Neural crest cell (in vitro differentiated cells): ENCODE results near the gene ZFY. TPM values are rescaled to one million over a fixed set of nuclear protein-coding genes. Genes with fewer than 3 reads are reported as not detected.

Experiments used
- DNase-seq: peaks from one replicate; pipeline ENCODE4 v3.0.0; 2021; ENCODE audit warnings: low read depth, mixed read lengths, low spot score
- H3K27ac Mint-ChIP-seq: one replicate; pipeline ENCODE4 v1.8.0; 2021; ENCODE audit warnings: mild to moderate bottlenecking, mixed read lengths; ENCODE audit not compliant: unreplicated experiment
- H3K27me3 Mint-ChIP-seq: 2 replicates; pipeline ENCODE4 v1.8.0; 2021; ENCODE audit warnings: low read depth, mild to moderate bottlenecking, mixed read lengths
- H3K36me3 Mint-ChIP-seq: 2 replicates; pipeline ENCODE4 v1.8.0; 2021; ENCODE audit warnings: low read depth, mild to moderate bottlenecking, mixed read lengths
- H3K4me1 Mint-ChIP-seq: 2 replicates; pipeline ENCODE4 v1.8.0; 2021; ENCODE audit warnings: mixed read lengths
- H3K4me3 Mint-ChIP-seq: one replicate; pipeline ENCODE4 v1.8.0; 2021; ENCODE audit warnings: mild to moderate bottlenecking, mixed read lengths
- H3K9me3 Mint-ChIP-seq: 2 replicates; pipeline ENCODE4 v1.8.0; 2021; ENCODE audit warnings: mixed read lengths
- long read RNA-seq: library from polyadenylated mRNA; unstranded; transcript quantifications from one replicate; pipeline ENCODE4 v2.0.0, GENCODE V29; 2020
- total RNA-seq: library from RNA; stranded (reverse); gene quantifications from 2 replicates; pipeline ENCODE4 v1.2.1, GENCODE V29; 2021
- TF ChIP-seq, protein P1 (sequence below): fragments of 200-600 bp; sonication (generic); conservative IDR thresholded peaks from 2 replicates; pipeline ENCODE4 v1.5.0; 2021; ENCODE audit warnings: antibody characterized with exemption, mild to moderate bottlenecking

ZFY gene
- not detected in 2 replicates for total RNA-seq
- long read RNA-seq: 0 reads

DNA sequence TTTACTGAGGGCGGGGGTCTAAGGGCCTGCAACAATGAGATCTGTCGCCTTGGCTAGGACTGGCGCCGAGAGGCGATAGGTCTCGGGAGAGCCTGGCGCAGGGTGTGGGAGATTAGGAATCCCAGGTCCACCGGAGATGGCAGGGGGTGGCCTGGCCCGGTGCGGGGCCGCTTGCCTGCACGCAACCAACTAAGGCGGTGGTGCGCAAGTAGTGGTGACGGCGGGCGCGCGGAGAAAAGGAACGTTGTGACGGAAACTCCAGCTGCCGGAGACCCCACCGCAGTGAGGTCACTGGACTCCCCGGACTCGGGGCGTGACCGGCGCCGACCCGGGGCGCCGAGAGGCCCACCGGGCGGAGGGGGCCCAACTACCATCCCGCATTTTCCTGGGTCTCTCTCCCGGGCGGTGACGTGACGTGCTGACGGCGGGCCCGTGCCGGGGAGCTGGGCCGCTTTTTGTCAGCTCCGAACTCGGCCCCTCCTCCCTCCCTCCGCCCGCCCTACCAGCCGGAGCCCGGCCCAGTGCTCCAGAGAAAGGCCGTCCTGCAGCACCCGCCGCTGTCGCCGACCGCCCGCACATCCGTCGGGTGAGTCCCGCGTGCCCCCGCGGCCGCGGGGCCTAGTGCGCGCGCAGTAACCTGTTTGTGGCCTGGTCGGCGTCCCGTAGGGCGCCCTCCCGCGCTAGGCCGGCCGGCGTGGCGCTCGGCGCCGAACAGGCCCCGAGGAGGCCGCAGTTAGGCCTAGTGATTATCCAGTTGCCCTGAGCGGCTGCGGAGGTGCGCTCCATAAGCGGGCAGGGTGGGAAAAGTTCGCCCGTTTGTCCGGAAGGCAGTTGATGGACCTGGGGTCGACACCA lies at the start of gene ZFY:
TSS of gene ZFY (plus strand) at position 521 of the 855 bp plus-strand sequence. CDS start 18,556 bp downstream, outside the sequence.
- Mint-ChIP-seq H3K36me3 (no peaks in the 10 kb centered on the region), H3K4me1 (no peaks in the 10 kb centered on the region), H3K4me3 (no peak within 1 kb of the TSS), H3K27me3 (no peaks in the 10 kb centered on the region), H3K9me3 (no peaks in the 10 kb centered on the region), H3K27ac (no peak within 1 kb of the TSS)
- TF ChIP-seq, protein P1, sequence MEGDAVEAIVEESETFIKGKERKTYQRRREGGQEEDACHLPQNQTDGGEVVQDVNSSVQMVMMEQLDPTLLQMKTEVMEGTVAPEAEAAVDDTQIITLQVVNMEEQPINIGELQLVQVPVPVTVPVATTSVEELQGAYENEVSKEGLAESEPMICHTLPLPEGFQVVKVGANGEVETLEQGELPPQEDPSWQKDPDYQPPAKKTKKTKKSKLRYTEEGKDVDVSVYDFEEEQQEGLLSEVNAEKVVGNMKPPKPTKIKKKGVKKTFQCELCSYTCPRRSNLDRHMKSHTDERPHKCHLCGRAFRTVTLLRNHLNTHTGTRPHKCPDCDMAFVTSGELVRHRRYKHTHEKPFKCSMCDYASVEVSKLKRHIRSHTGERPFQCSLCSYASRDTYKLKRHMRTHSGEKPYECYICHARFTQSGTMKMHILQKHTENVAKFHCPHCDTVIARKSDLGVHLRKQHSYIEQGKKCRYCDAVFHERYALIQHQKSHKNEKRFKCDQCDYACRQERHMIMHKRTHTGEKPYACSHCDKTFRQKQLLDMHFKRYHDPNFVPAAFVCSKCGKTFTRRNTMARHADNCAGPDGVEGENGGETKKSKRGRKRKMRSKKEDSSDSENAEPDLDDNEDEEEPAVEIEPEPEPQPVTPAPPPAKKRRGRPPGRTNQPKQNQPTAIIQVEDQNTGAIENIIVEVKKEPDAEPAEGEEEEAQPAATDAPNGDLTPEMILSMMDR: no peak
- DNase-seq: no peak

DNA sequence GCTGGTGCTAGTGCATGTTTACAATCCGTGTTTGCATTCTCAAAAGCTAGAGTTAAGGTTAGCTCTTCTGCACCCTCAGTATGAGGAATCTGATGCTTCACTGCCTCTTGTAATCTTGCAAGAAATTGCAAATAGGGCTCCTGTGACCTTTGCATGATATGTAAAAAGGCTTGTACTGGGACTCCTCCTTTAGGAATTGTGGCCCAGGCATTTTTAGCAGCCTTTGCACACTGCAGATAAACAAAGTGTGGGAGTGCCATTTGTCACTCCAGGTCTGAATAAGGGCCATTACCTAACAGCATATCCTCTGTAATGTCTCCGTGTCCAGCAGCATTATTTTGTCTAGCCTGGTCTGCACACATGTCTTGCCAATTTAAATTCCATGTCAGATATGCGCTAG lies 49.3 kb upstream of the ZFY start:
- no peak overlapping the region for H3K27ac Mint-ChIP-seq

DNA sequence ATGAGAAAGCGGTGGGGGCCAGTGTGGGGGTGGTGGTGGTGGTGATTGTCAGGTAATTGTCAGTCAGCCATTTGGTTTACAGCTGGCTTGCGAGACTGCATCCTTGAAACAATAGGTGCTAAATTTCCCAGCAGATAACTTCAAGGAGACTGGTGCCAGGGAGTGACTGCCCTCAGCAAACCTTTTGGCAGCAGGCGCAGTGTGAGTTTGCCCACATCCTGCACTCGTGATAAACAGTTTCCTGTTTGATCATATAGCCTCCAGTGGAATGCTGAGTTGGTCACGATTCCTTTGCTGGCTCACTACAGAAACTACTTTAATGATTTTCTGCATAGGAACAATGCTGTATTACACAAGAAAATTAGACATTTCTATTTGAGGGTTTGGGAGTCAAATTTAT lies 47.8 kb upstream of the ZFY start:
- Mint-ChIP-seq H3K4me1 (no peaks in the 10 kb centered on the region), H3K27ac (no peak overlapping the region), H3K27me3 (no peaks in the 10 kb centered on the region), H3K36me3 (no peaks in the 10 kb centered on the region), H3K9me3 (no peaks in the 10 kb centered on the region), H3K4me3 (no peak overlapping the region)
- TF ChIP-seq, protein P1: no peak
- DNase-seq: no peak

More for the DNA sequence above, 49.3 kb upstream of the ZFY start:
- TF ChIP-seq, protein P1: no peak
- Mint-ChIP-seq H3K9me3 (no peaks in the 10 kb centered on the region), H3K4me1 (no peaks in the 10 kb centered on the region), H3K36me3 (no peaks in the 10 kb centered on the region), H3K4me3 (no peak overlapping the region), H3K27me3 (no peaks in the 10 kb centered on the region)
- DNase-seq: no peak

DNA sequence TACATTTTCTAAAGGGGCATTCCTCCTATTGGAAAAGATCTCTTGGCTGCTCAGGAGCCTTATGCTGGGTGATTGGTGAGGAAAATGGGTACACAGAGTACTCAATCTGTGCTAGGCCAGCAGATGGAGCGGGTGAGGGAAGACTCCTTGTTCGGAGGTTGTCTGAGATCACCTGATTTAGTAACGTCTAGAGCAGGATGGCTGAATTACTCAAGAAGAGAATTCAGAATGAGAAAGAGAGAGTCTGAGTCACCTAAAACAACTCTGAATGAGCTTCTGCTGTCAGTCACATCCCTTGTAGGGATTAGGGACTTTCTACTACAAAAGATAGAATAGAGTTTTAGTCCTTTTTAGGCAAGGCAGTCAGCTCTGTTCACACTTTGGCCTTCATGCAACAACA lies 47.2 kb upstream of the ZFY start:
- Mint-ChIP-seq H3K4me1 (no peaks in the 10 kb centered on the region), H3K4me3 (no peak overlapping the region), H3K27ac (no peak overlapping the region), H3K27me3 (no peaks in the 10 kb centered on the region), H3K9me3 (no peaks in the 10 kb centered on the region), H3K36me3 (no peaks in the 10 kb centered on the region)
- DNase-seq: no peak
- TF ChIP-seq, protein P1: no peak

DNA sequence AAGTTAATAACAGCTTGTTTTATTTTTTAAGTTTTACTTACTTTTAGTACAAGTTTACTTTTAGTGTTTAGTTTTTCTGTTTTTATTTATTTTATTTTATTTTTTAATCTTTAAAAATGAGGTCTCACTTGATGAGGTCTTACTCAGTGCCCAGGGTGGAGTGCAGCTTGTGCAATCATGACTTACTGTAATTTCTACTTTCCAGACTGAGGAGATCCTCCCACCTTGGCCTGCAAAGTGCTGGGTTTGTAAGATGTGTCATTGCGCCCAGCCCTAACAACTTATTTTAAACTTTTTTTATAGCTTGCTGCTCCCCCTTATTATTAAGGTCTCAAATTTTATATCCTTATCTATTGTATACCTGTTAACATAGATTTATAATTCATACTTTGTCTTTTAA lies 41.7 kb upstream of the ZFY start:
- Mint-ChIP-seq H3K27ac (no peak overlapping the region), H3K4me1 (no peaks in the 10 kb centered on the region), H3K27me3 (no peaks in the 10 kb centered on the region), H3K36me3 (no peaks in the 10 kb centered on the region), H3K9me3 (no peaks in the 10 kb centered on the region), H3K4me3 (no peak overlapping the region)
- TF ChIP-seq, protein P1: no peak
- no peak for DNase-seq
